HG03469 (cell line): ENCODE results near the gene HMGXB3.

Experiments
- ATAC-seq: cut with Tn5 transposase; IDR thresholded peaks from one replicate; pipeline ENCODE4 v1.9.1; 2021; ENCODE audit warnings: mild to moderate bottlenecking, moderate library complexity, moderate number of reproducible peaks; ENCODE audit not compliant: unreplicated experiment

HMGXB3 gene

GRCh38 chr5:150000256-150000989 is at the start of gene HMGXB3, which contains the start of gene TIGD6:
Gene HMGXB3 (plus strand): TSS chr5:150000739. CDS start chr5:150004853, 4,114 bp downstream.
Gene TIGD6 (minus strand): TSS chr5:150000654. CDS start chr5:149996348, 4,306 bp downstream.
- ATAC-seq: peak; percentile 79

- ATAC-seq: no peak
Measured at GRCh38 chr5:149951138-149951749, 49.3 kb upstream of the HMGXB3 start.

- ATAC-seq: no peak
Measured at GRCh38 chr5:149953436-149954121, 47.0 kb upstream of the HMGXB3 start.

GRCh38 chr5:149954798-149955197 is 45.7 kb upstream of the HMGXB3 start:
- no peak for ATAC-seq

- no peak for ATAC-seq
Measured at GRCh38 chr5:149956685-149957084, 43.9 kb upstream of the HMGXB3 start.

GRCh38 chr5:149957855-149958254 is 42.7 kb upstream of the HMGXB3 start:
- ATAC-seq: no peak

- ATAC-seq: no peak
Measured at GRCh38 chr5:149959406-149960236, 40.9 kb upstream of the HMGXB3 start.

GRCh38 chr5:149960272-149961185 is 40.0 kb upstream of the HMGXB3 start, which contains the start of gene SLC26A2:
Gene SLC26A2 (plus strand): TSS chr5:149960758. CDS start chr5:149977653, 16,895 bp downstream.
- ATAC-seq: peak; percentile 97

- ATAC-seq: no peak
Measured at GRCh38 chr5:149961186-149961685, 39.3 kb upstream of the HMGXB3 start.

GRCh38 chr5:149961957-149962409 is 38.6 kb upstream of the HMGXB3 start:
- ATAC-seq: no peak

GRCh38 chr5:149962601-149963300 is 37.8 kb upstream of the HMGXB3 start:
- no peak for ATAC-seq

- no peak for ATAC-seq
Measured at GRCh38 chr5:149963729-149964128, 36.8 kb upstream of the HMGXB3 start.

GRCh38 chr5:149966946-149967345 is 33.6 kb upstream of the HMGXB3 start:
- ATAC-seq: no peak

- ATAC-seq: no peak
Measured at GRCh38 chr5:149969181-149969930, 31.2 kb upstream of the HMGXB3 start.

GRCh38 chr5:149975409-149975808 is 25.1 kb upstream of the HMGXB3 start:
- ATAC-seq: no peak

- ATAC-seq: no peak
Measured at GRCh38 chr5:149979896-149980295, 20.6 kb upstream of the HMGXB3 start.

GRCh38 chr5:149981206-149981605 is 19.3 kb upstream of the HMGXB3 start:
- no peak for ATAC-seq

GRCh38 chr5:149982505-149982904 is 18.0 kb upstream of the HMGXB3 start:
- no peak for ATAC-seq
